Transverse colon (tissue), 4 donors: ENCODE results near the gene GRHL1.
"Not testable (repeated sequence)": the region's sequence is repeated elsewhere in the genome, so short reads cannot be mapped to it uniquely, and the experiment has no call there.

Experiments
- POLR2A ChIP-seq: fragments of 450-650 bp; IDR thresholded peaks from one replicate; pipeline ENCODE4 v1.6.1; 2016; ENCODE audit warnings: antibody characterized with exemption, mild to moderate bottlenecking, moderate library complexity
- POLR2AphosphoS5 ChIP-seq, 3 donors: sonication (generic); formaldehyde crosslinking; IDR thresholded peaks; one replicate each; pipeline ENCODE4 v1.6.1; 2016; ENCODE audit warnings: antibody characterized with exemption in 3 of 3
- TF ChIP-seq, protein P1 (sequence below), 5 experiments: fragments of 200-600 bp in 3 of 5; fragments of 450-650 bp in 2 of 5; sonication (generic) in 3 of 5; IDR thresholded peaks; 1 replicate in 2 of 5; 2 replicates in 3 of 5; pipeline ENCODE4 v1.5.1; 2016 to 2017; ENCODE audit warnings: antibody characterized with exemption in 5 of 5, inconsistent platforms in 3 of 5, mild to moderate bottlenecking in 2 of 5, moderate library complexity in 1 of 5

DNA sequence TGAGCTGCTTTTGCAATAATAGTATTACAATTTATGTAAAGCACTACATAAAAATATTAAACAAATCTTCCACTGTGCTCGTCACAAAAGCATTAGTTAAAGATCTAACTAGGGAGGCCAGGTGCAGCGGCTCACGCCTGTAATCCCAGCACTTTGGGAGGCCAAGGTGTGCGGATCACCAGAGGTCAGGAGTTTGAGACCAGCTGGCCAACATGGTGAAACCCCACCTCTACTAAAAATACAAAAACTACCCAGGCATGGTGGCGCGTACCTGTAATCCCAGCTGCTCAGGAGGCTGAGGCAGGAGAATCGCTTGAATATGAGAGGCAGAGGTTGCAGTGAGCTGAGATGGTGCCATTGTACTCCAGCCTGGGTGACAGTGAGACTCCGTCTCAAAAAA is 79.3 kb downstream of the GRHL1 start:
- not testable (repeated sequence) for TF ChIP-seq POLR2A; POLR2AphosphoS5 (IDR thresholded peaks at IDR 0.05)
- TF ChIP-seq, protein P1, sequence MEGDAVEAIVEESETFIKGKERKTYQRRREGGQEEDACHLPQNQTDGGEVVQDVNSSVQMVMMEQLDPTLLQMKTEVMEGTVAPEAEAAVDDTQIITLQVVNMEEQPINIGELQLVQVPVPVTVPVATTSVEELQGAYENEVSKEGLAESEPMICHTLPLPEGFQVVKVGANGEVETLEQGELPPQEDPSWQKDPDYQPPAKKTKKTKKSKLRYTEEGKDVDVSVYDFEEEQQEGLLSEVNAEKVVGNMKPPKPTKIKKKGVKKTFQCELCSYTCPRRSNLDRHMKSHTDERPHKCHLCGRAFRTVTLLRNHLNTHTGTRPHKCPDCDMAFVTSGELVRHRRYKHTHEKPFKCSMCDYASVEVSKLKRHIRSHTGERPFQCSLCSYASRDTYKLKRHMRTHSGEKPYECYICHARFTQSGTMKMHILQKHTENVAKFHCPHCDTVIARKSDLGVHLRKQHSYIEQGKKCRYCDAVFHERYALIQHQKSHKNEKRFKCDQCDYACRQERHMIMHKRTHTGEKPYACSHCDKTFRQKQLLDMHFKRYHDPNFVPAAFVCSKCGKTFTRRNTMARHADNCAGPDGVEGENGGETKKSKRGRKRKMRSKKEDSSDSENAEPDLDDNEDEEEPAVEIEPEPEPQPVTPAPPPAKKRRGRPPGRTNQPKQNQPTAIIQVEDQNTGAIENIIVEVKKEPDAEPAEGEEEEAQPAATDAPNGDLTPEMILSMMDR (IDR thresholded peaks at IDR 0.05), result not testable (repeated sequence)
